ENCODE data around the gene IL17D.

- TF ChIP-seq, protein P1, sequence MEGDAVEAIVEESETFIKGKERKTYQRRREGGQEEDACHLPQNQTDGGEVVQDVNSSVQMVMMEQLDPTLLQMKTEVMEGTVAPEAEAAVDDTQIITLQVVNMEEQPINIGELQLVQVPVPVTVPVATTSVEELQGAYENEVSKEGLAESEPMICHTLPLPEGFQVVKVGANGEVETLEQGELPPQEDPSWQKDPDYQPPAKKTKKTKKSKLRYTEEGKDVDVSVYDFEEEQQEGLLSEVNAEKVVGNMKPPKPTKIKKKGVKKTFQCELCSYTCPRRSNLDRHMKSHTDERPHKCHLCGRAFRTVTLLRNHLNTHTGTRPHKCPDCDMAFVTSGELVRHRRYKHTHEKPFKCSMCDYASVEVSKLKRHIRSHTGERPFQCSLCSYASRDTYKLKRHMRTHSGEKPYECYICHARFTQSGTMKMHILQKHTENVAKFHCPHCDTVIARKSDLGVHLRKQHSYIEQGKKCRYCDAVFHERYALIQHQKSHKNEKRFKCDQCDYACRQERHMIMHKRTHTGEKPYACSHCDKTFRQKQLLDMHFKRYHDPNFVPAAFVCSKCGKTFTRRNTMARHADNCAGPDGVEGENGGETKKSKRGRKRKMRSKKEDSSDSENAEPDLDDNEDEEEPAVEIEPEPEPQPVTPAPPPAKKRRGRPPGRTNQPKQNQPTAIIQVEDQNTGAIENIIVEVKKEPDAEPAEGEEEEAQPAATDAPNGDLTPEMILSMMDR (IDR thresholded peaks at IDR 0.05) = no peak
- TF ChIP-seq EP300 (IDR thresholded peaks at IDR 0.05) (no peak), POLR2AphosphoS5 (IDR thresholded peaks at IDR 0.05) (no peak), POLR2A (IDR thresholded peaks at IDR 0.05) (no peak)
Measured at GRCh38 chr13:20714563-20715329, 11.2 kb downstream of the IL17D start.
